HepG2 (cell line): Measurements from ENCODE around the gene YWHAH. TPM values are rescaled to one million over a fixed set of nuclear protein-coding genes. Genes with fewer than 3 reads are reported as not detected.

ENCODE experiments used
- ATAC-seq: fragments of 200-7000 bp; cut with Tn5 transposase; 3 replicates; pipeline ENCODE4 v1.9.1; 2020; ENCODE audit warnings: mild to moderate bottlenecking, moderate library complexity
- BruUV-seq: library from RNA; stranded (reverse); fragments of 400-500 nt; replicated peaks from 2 replicates; lab custom pipeline; 2021; lab: Mats Ljungman, UMichigan
- CTCF ChIA-PET: fragments of 300-600 bp; formaldehyde crosslinking; extraction: SDS; loops from one replicate; lab custom pipeline; 2021; ENCODE audit warnings: low total read pairs, inconsistent platforms, low intra/inter-chr PET ratio; lab: Yijun Ruan, JAX
- POLR2A ChIA-PET: fragments of 350-600 bp; sonication (Branson Sonifier 250); formaldehyde crosslinking; loops from one replicate; lab custom pipeline; 2020; ENCODE audit warnings: antibody characterized with exemption, inconsistent platforms; lab: Yijun Ruan, JAX
- DNase-seq: peaks from one replicate; pipeline ENCODE4 v3.0.0-alpha.2; 2015; ENCODE audit warnings: low spot score
- FAIRE-seq: peaks from 3 replicates; lab custom pipeline; 2011; peaks lifted over from hg19 to GRCh38; lab: Jason Lieb, UNC
- H2AFZ ChIP-seq: one replicate; pipeline ENCODE4 v1.6.1; 2011; ENCODE audit warnings: low read length, inconsistent platforms
- H3K27ac ChIP-seq: fragments of 300-600 bp; 3 replicates; pipeline ENCODE4 v1.8.0; 2011; ENCODE audit warnings: mixed run types, mild to moderate bottlenecking, mixed read lengths, low read length, inconsistent platforms; ENCODE audit not compliant: insufficient read depth; ENCODE audit errors: extremely low read length
- H3K27me3 ChIP-seq, 2 experiments: fragments of 200-600 bp in 1 of 2; 2 replicates in 1 of 2; 3 replicates in 1 of 2; pipeline versions ENCODE4 v1.6.0 to v1.8.0; 2011; ENCODE audit warnings: low read length in 2 of 2, mild to moderate bottlenecking in 2 of 2, moderate library complexity in 2 of 2, inconsistent platforms in 1 of 2; ENCODE audit not compliant: insufficient read depth in 2 of 2, control insufficient read depth in 1 of 2
- H3K36me3 ChIP-seq, 2 experiments: fragments of 200-600 bp in 1 of 2; replicated peaks in 1 of 2; 2 replicates in 1 of 2; 3 replicates in 1 of 2; pipeline versions ENCODE4 v1.5.1 to v1.8.0; 2011; ENCODE audit warnings: low read length in 2 of 2, inconsistent platforms in 1 of 2; ENCODE audit not compliant: insufficient read depth in 2 of 2, control insufficient read depth in 1 of 2
- H3K4me1 ChIP-seq: 2 replicates; pipeline ENCODE4 v1.5.1; 2012; ENCODE audit warnings: low read length, inconsistent platforms; ENCODE audit not compliant: insufficient read depth
- H3K4me2 ChIP-seq: 2 replicates; pipeline ENCODE4 v1.6.0; 2011; ENCODE audit warnings: low read depth, low read length, inconsistent platforms
- H3K4me3 ChIP-seq, 3 experiments: fragments of 200-600 bp in 1 of 3; sonication (generic), shearing (Covaris generic) in 1 of 3; replicated peaks in 1 of 3; 2 replicates each; pipeline ENCODE4 v1.5.1; 2011 to 2016; ENCODE audit warnings: low read length in 3 of 3, inconsistent platforms in 2 of 3, low read depth in 2 of 3, mild to moderate bottlenecking in 2 of 3, control low read depth in 1 of 3, mixed read lengths in 1 of 3; ENCODE audit not compliant: insufficient read depth in 1 of 3
- H3K79me2 ChIP-seq: one replicate; pipeline ENCODE4 v1.6.1; 2011; ENCODE audit warnings: low read length, inconsistent platforms; ENCODE audit not compliant: insufficient read depth
- H3K9ac ChIP-seq: 2 replicates; pipeline ENCODE4 v1.6.0; 2011; ENCODE audit warnings: mild to moderate bottlenecking, low read depth, low read length, inconsistent platforms; ENCODE audit not compliant: insufficient read depth
- H3K9me3 ChIP-seq: 2 replicates; pipeline ENCODE4 v1.5.1; 2012; ENCODE audit warnings: mild to moderate bottlenecking, low read length
- H4K20me1 ChIP-seq: 2 replicates; pipeline ENCODE4 v1.6.0; 2011; ENCODE audit warnings: inconsistent platforms, mild to moderate bottlenecking, low read length, moderate library complexity; ENCODE audit not compliant: insufficient read depth
- CEBPB ChIP-seq: IDR thresholded peaks from 2 replicates; pipeline ENCODE4 v1.6.1; 2011; ENCODE audit warnings: low read depth, low read length, improper control_type of control experiment, borderline replicate concordance
- CENPX ChIP-seq: sonication (generic); formaldehyde crosslinking; IDR thresholded peaks from 2 replicates; pipeline ENCODE4 v1.9.0; 2021; ENCODE audit warnings: mild to moderate bottlenecking, missing genetic modification reagents, moderate library complexity
- GMEB2 ChIP-seq: IDR thresholded peaks from 2 replicates; pipeline ENCODE4 v1.6.1; 2016; ENCODE audit warnings: missing biosample characterization, missing genetic modification reagents, low read depth
- HNF4G ChIP-seq, 2 experiments: sonication (generic) in 1 of 2; formaldehyde crosslinking in 1 of 2; IDR thresholded peaks; 2 replicates each; pipeline versions ENCODE4 v1.4.0 to v1.6.1; 2011 to 2020; ENCODE audit warnings: borderline replicate concordance in 2 of 2, low read depth in 2 of 2, mild to moderate bottlenecking in 2 of 2, low read length in 1 of 2, missing genetic modification reagents in 1 of 2, moderate library complexity in 1 of 2
- LBX2 ChIP-seq: sonication (generic); formaldehyde crosslinking; IDR thresholded peaks from 2 replicates; pipeline ENCODE4 v1.5.0; 2020; ENCODE audit warnings: missing genetic modification reagents, mild to moderate bottlenecking, borderline replicate concordance
- MED13 ChIP-seq: sonication (generic); formaldehyde crosslinking; IDR thresholded peaks from 2 replicates; pipeline ENCODE4 v1.5.0; 2020; ENCODE audit warnings: missing genetic modification reagents
- NFYB ChIP-seq: sonication (generic); formaldehyde crosslinking; IDR thresholded peaks from 2 replicates; pipeline ENCODE4 v1.4.0; 2020; ENCODE audit warnings: missing genetic modification reagents
- NPAS2 ChIP-seq: sonication (generic); formaldehyde crosslinking; IDR thresholded peaks from 2 replicates; pipeline ENCODE4 v1.8.0; 2022; ENCODE audit warnings: mild to moderate bottlenecking, missing genetic modification reagents, borderline replicate concordance
- NR2F2 ChIP-seq: IDR thresholded peaks from 2 replicates; pipeline ENCODE4 v1.6.1; 2012; ENCODE audit warnings: low read depth, inconsistent platforms, borderline replicate concordance
- RFXANK ChIP-seq: IDR thresholded peaks from 2 replicates; pipeline ENCODE4 v1.6.1; 2016
- RFXAP ChIP-seq: sonication (generic); formaldehyde crosslinking; IDR thresholded peaks from 2 replicates; pipeline ENCODE4 v1.4.0; 2020; ENCODE audit warnings: missing genetic modification reagents, borderline replicate concordance
- TFDP1 ChIP-seq: IDR thresholded peaks from 2 replicates; pipeline ENCODE4 v1.6.1; 2016; ENCODE audit warnings: missing compliant biosample characterization, missing genetic modification reagents, borderline replicate concordance
- U2AF1 ChIP-seq: fragments of 200-400 bp; formaldehyde crosslinking; optimal IDR thresholded peaks from 2 replicates; pipeline ENCODE3; 2017; ENCODE audit warnings: mild to moderate bottlenecking, low read depth, low read length
- ZNF124 ChIP-seq: sonication (generic); formaldehyde crosslinking; IDR thresholded peaks from 2 replicates; pipeline ENCODE4 v1.4.0; 2020; ENCODE audit warnings: missing genetic modification reagents
- ZNF503 ChIP-seq: sonication (generic); formaldehyde crosslinking; IDR thresholded peaks from 2 replicates; pipeline ENCODE4 v1.4.0; 2020; ENCODE audit warnings: missing genetic modification reagents
- ZNF674 ChIP-seq: sonication (generic); formaldehyde crosslinking; IDR thresholded peaks from 2 replicates; pipeline ENCODE4 v1.5.0; 2020; ENCODE audit warnings: low read depth, mild to moderate bottlenecking, missing genetic modification reagents
- ZNF816 ChIP-seq: sonication (generic); formaldehyde crosslinking; IDR thresholded peaks from 2 replicates; pipeline ENCODE4 v1.8.0; 2022; ENCODE audit warnings: missing genetic modification reagents, mild to moderate bottlenecking, borderline replicate concordance
- ZNF883 ChIP-seq: sonication (generic); formaldehyde crosslinking; IDR thresholded peaks from 2 replicates; pipeline ENCODE4 v1.5.1; 2020; ENCODE audit warnings: mild to moderate bottlenecking, missing genetic modification reagents; ENCODE audit errors: not compliant biosample characterization
- WGBS: methylation state at CpG from one replicate; pipeline ENCODE4 v1.1.6; 2017; ENCODE audit warnings: low lambda C conversion rate; 5-methylcytosine and 5-hydroxymethylcytosine counted together
- in situ Hi-C: cut with HindIII; loops from 2 replicates; pipeline ENCODE4 v1.10.0; 2017; ENCODE audit warnings: low pct_unique_long_range_greater_than_20kb; ENCODE audit not compliant: extremely low pct_ligation_motif_present
- intact Hi-C: fragments of 100-400 bp; cut with micrococcal nuclease; formaldehyde crosslinking; loops from one replicate; pipeline ENCODE4 v1.10.0; 2022; ENCODE audit not compliant: unreplicated experiment
- polyA plus RNA-seq, 8 experiments: library from polyadenylated mRNA; depleted of rRNA in 3 of 8; stranded (reverse) in 7 of 8; unstranded in 1 of 8; fragments of >200 nt; fragmentation: Illumina TruSeq in 4 of 8; extraction: Trizol in 4 of 8; gene quantifications; 2 replicates each; pipeline versions ENCODE4 v1.2.1 to v1.2.3, GENCODE V29; 2011 to 2016; ENCODE audit warnings: low read depth in 4 of 8, missing spikeins in 1 of 8, mixed read lengths in 1 of 8; ENCODE audit not compliant: insufficient read depth in 1 of 8
- total RNA-seq, 5 experiments: library from RNA; depleted of rRNA; stranded (reverse); fragments of >200 nt; fragmentation: Illumina TruSeq; extraction: Trizol; gene quantifications; 2 replicates each; pipeline ENCODE4 v1.2.3, GENCODE V29; 2016; ENCODE audit warnings: low read depth in 1 of 5

YWHAH gene
- total and polyA plus RNA-seq, 2 of the 13 experiments (the other 11 are each of a cell fraction or from before 2014, with no cell fraction given), result 35.6 to 92.7 TPM

- TF ChIP-seq NR2F2 (no peak), HNF4G (IDR thresholded peaks at IDR 0.05; ENCODE audit: borderline replicate concordance, low read depth, low read length) (no peak), HNF4G (CRISPR knock-in tag; IDR thresholded peaks at IDR 0.05; ENCODE audit: borderline replicate concordance, low read depth) (no peak), CEBPB (no peak)
These were observed 39.7 kb upstream of the YWHAH start (continued) for GRCh38 chr22:31904651-31905050.

- H3K4me2 ChIP-seq, result no peak overlapping the region
- BruUV-seq, result no TSS peak
- no peak overlapping the region for H3K27ac ChIP-seq
- H3K4me3 ChIP-seq, result no peak overlapping the region
- H3K9ac ChIP-seq, result no peak overlapping the region
- H3K9me3 ChIP-seq, result no peaks in the 10 kb centered on the region
- POLR2A ChIA-PET, result no interaction called here
- in situ Hi-C loops (no loop called here), intact Hi-C loops (no loop called here)
- 95% methylated on average over 10 of the region's 10 CpGs for WGBS
- no peaks in the 10 kb centered on the region for H3K27me3 ChIP-seq
- DNase-seq, result no peak
- peaks cover 0 to 16% of the 10 kb centered on the region in 2 experiments; a peak in 1 of 5 replicates for H3K36me3 ChIP-seq
- no peak for ATAC-seq
- H3K79me2 ChIP-seq, result no peaks in the 10 kb centered on the region
- no peak overlapping the region for H2AFZ ChIP-seq
- FAIRE-seq, result no peak
- no peaks in the 10 kb centered on the region for H4K20me1 ChIP-seq
- CTCF ChIA-PET, result no interaction called here
- 0 out of 2 replicates have a peak, but pooled peaks cover 6% of the 10 kb centered on the region for H3K4me1 ChIP-seq
- TF ChIP-seq U2AF1 (no peak), RFXAP (CRISPR knock-in tag) (no peak), ZNF124 (no peak), ZNF674 (CRISPR knock-in tag) (no peak), ZNF883 (no peak), LBX2 (no peak), TFDP1 (no peak), ZNF503 (no peak), MED13 (CRISPR knock-in tag) (no peak), GMEB2 (CRISPR knock-in tag) (no peak), NPAS2 (CRISPR knock-in tag) (no peak), RFXANK (CRISPR knock-in tag) (no peak), ZNF816 (CRISPR knock-in tag) (no peak), NFYB (CRISPR knock-in tag) (no peak), CENPX (no peak)
These were observed 39.0 kb upstream of the YWHAH start for GRCh38 chr22:31905356-31905755.
